Colonic mucosa (tissue), 4 donors: ENCODE measurements around the gene HMGCLL1. TPM values are rescaled to one million over a fixed set of nuclear protein-coding genes. Genes with fewer than 3 reads are reported as not detected.
A peak's percentile ranks its signal among the peaks of the same experiment; 100 is the strongest.

Experiments used
- DNase-seq: peaks from one replicate; pipeline ENCODE4 v3.0.0-alpha.2; 2020
- H3K27ac ChIP-seq: fragments of 200-600 bp; one replicate; pipeline ENCODE4 v1.8.0; 2021
- H3K27me3 ChIP-seq: fragments of 200-600 bp; one replicate; pipeline ENCODE4 v1.8.0; 2021
- H3K36me3 ChIP-seq: fragments of 200-600 bp; one replicate; pipeline ENCODE4 v1.8.0; 2021
- H3K4me1 ChIP-seq: fragments of 200-600 bp; one replicate; pipeline ENCODE4 v1.8.0; 2021; ENCODE audit warnings: mild to moderate bottlenecking
- H3K4me3 ChIP-seq: fragments of 200-600 bp; one replicate; pipeline ENCODE4 v1.8.0; 2021
- H3K9ac ChIP-seq, 2 donors: one replicate each; pipeline ENCODE4 v1.7.0; 2013; ENCODE audit warnings: control low read depth in 2 of 2, low read depth in 2 of 2, low read length in 2 of 2
- H3K9me3 ChIP-seq: fragments of 200-600 bp; one replicate; pipeline ENCODE4 v1.8.0; 2021
- CTCF ChIP-seq: fragments of 200-600 bp; IDR thresholded peaks from one replicate; pipeline ENCODE4 v1.8.0; 2022; ENCODE audit warnings: antibody characterized with exemption, mild to moderate bottlenecking
- intact Hi-C: fragments of 100-400 bp; cut with DNase I; formaldehyde crosslinking; loops from one replicate; pipeline ENCODE4 v1.14.1; 2022
- total RNA-seq, 2 donors: library from RNA; stranded (reverse); fragmentation: NEBNext Ultra II Directional in 1 of 2; extraction: Animal tissue kit (Norgen Biotek cat#: 25700) in 1 of 2; gene quantifications; one replicate each; pipeline ENCODE4 v1.2.1, GENCODE V29; 2021
- donor health status: healthy.
- donor health status: DM: no; HTN: no; CAD: no.
- donor health status: DM: no; HTN: no; CAD: no.

The HMGCLL1 gene
- total RNA-seq, 2 donors from 2014 or later: 0.45 to 0.52 TPM

GRCh38 chr6:55536391-55536956 is 42.5 kb downstream of the HMGCLL1 start:
- no peak overlapping the region for H3K27ac ChIP-seq
- H3K27me3 ChIP-seq: no peaks in the 10 kb centered on the region
- DNase-seq: no peak
- no peaks in the 10 kb centered on the region for H3K36me3 ChIP-seq
- H3K4me3 ChIP-seq: no peak overlapping the region
- no peak overlapping the region for H3K9ac ChIP-seq
- H3K9me3 ChIP-seq: no peaks in the 10 kb centered on the region
- TF ChIP-seq CTCF: no peak
- H3K4me1 ChIP-seq: no peaks in the 10 kb centered on the region
- intact Hi-C loops: no loop called here

DNA sequence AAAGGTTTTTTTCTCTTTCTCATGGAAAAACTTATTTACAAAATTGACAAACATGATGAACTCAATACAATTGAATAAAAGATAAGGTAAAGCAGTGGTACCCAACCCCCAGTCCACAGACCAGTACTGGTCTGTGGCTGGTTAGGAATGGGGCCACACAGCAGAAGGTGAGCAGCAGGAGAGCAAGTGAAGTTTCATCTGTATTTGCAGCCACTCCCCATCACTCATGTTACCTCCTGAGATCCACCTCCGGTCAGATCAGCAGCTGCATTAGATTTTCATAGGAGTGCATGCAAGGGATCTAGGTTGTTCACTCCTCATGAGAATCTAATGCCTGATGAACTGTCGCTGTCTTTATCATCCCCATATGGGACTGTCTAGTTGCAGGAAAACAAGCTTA is 47.5 kb downstream of the HMGCLL1 start:
- DNase-seq: no peak
- Histone ChIP-seq H3K36me3 (no peaks in the 10 kb centered on the region), H3K4me3 (no peak overlapping the region), H3K27me3 (no peaks in the 10 kb centered on the region), H3K9ac (no peak overlapping the region), H3K27ac (no peak overlapping the region), H3K4me1 (no peaks in the 10 kb centered on the region), H3K9me3 (no peaks in the 10 kb centered on the region)
- no peak for TF ChIP-seq CTCF
- intact Hi-C loops: no loop called here

DNA sequence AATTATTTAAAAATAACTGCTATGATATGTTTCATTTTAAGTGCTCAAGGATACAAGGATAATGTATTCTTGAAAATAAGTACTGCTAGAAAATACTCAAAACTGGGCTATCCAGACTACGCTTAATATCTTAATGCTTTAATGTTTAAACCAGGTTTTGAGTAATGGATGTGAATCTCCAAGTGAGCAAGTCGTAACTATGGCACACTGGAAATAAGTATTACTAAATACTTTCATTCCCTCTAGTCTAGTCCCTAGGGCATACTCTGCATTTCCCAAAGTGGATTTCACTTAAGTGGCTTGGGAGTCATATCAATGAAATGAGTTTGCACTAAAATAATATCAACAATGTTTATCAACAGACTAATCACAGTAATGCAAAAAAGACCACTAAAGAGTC is 48.1 kb downstream of the HMGCLL1 start:
- H3K4me1 ChIP-seq: no peaks in the 10 kb centered on the region
- intact Hi-C loops: no loop called here
- H3K36me3 ChIP-seq: no peaks in the 10 kb centered on the region
- H3K27me3 ChIP-seq: no peaks in the 10 kb centered on the region
- H3K9me3 ChIP-seq: no peaks in the 10 kb centered on the region
- H3K9ac ChIP-seq: no peak overlapping the region
- H3K27ac ChIP-seq: no peak overlapping the region
- TF ChIP-seq CTCF: no peak
- no peak for DNase-seq
- H3K4me3 ChIP-seq: no peak overlapping the region

GRCh38 chr6:55528624-55529023 is 50.4 kb downstream of the HMGCLL1 start:
- DNase-seq: peak; percentile 18
- intact Hi-C loops: no loop called here
- TF ChIP-seq CTCF: peak; percentile 17
- no peaks in the 10 kb centered on the region for H3K36me3 ChIP-seq
- no peak overlapping the region for H3K4me3 ChIP-seq
- H3K4me1 ChIP-seq: no peaks in the 10 kb centered on the region
- no peak overlapping the region for H3K9ac ChIP-seq
- H3K27me3 ChIP-seq: no peaks in the 10 kb centered on the region
- H3K9me3 ChIP-seq: no peaks in the 10 kb centered on the region
- H3K27ac ChIP-seq: no peak overlapping the region

- no peaks in the 10 kb centered on the region for H3K9me3 ChIP-seq
- no peaks in the 10 kb centered on the region for H3K4me1 ChIP-seq
- no peaks in the 10 kb centered on the region for H3K27me3 ChIP-seq
- no peak for DNase-seq
- H3K4me3 ChIP-seq: no peak overlapping the region
- H3K36me3 ChIP-seq: no peaks in the 10 kb centered on the region
- H3K27ac ChIP-seq: no peak overlapping the region
- H3K9ac ChIP-seq: no peak overlapping the region
- intact Hi-C loops: no loop called here
- TF ChIP-seq CTCF: no peak
These were observed 54.6 kb downstream of the HMGCLL1 start for GRCh38 chr6:55524441-55524840.
